ENCODE measurements around the gene KLF12. TPM values are rescaled to one million over a fixed set of nuclear protein-coding genes. Genes with fewer than 3 reads are reported as not detected.

KLF12 gene
- total RNA-seq, 1 donor from 2014 or later: 33.5 TPM

GRCh38 chr13:74135326-74136083 lies 1.3 kb upstream of the KLF12 start:
- intact Hi-C loops (cut with micrococcal nuclease): loop anchor here (1.0 to 2.0 kb wide), 6 partner anchors 65 to 1191 kb away; no protein-coding TSS in a partner anchor

GRCh38 chr13:74134777-74135325 lies 647 bp upstream of the KLF12 start:
- intact Hi-C loops (cut with micrococcal nuclease): loop anchor here (1.0 to 5.0 kb wide), 12 partner anchors 64 to 1402 kb away; partner anchors contain the start of genes COMMD6, DIS3 and TBC1D4

GRCh38 chr13:74133657-74134201 lies 475 bp downstream of the KLF12 start:
- intact Hi-C loops (cut with micrococcal nuclease): loop anchor here (1.0 to 5.0 kb wide), 13 partner anchors 63 to 1404 kb away; partner anchors contain the start of genes COMMD6, DIS3 and TBC1D4

GRCh38 chr13:74132776-74133656 lies 1.2 kb downstream of the KLF12 start:
- intact Hi-C loops (cut with micrococcal nuclease): loop anchor here (1.0 to 5.0 kb wide), 6 partner anchors 71 to 1404 kb away; partner anchors contain the start of genes COMMD6 and TBC1D4

- intact Hi-C loops (cut with micrococcal nuclease): loop anchor here (5.0 kb wide), 3 partner anchors 1235 to 1405 kb away; partner anchors contain the start of genes COMMD6 and TBC1D4
These were observed 1.9 kb downstream of the KLF12 start for GRCh38 chr13:74132152-74132775.

GRCh38 chr13:74131227-74131626 lies 3.0 kb downstream of the KLF12 start:
- intact Hi-C loops (cut with micrococcal nuclease): loop anchor here (5.0 kb wide), 3 partner anchors 1236 to 1406 kb away; partner anchors contain the start of genes COMMD6 and TBC1D4

GRCh38 chr13:74129500-74130191 lies 4.6 kb downstream of the KLF12 start:
- intact Hi-C loops (cut with micrococcal nuclease): loop anchor here (5.0 kb wide), 4 partner anchors 37 to 1408 kb away; partner anchors contain the start of genes COMMD6 and TBC1D4

- intact Hi-C loops (cut with micrococcal nuclease): loop anchor here (5.0 kb wide), 1 partner anchor 36 kb away; no protein-coding TSS in a partner anchor
These were observed 5.9 kb downstream of the KLF12 start for GRCh38 chr13:74128156-74128767.

GRCh38 chr13:74118328-74118727 lies 15.9 kb downstream of the KLF12 start:
- intact Hi-C loops (cut with micrococcal nuclease): no loop called here

- intact Hi-C loops (cut with micrococcal nuclease): no loop called here
These were observed 16.9 kb downstream of the KLF12 start for GRCh38 chr13:74117207-74117705.

- intact Hi-C loops (cut with micrococcal nuclease): no loop called here
These were observed 19.1 kb downstream of the KLF12 start for GRCh38 chr13:74115133-74115532.

GRCh38 chr13:74114641-74115040 lies 19.6 kb downstream of the KLF12 start:
- intact Hi-C loops (cut with micrococcal nuclease): no loop called here

- intact Hi-C loops (cut with micrococcal nuclease): no loop called here
These were observed 20.0 kb downstream of the KLF12 start for GRCh38 chr13:74114202-74114601.

- intact Hi-C loops (cut with micrococcal nuclease): no loop called here
These were observed 22.0 kb downstream of the KLF12 start for GRCh38 chr13:74111901-74112824.

- intact Hi-C loops (cut with micrococcal nuclease): no loop called here
These were observed 22.8 kb downstream of the KLF12 start for GRCh38 chr13:74111399-74111798.

GRCh38 chr13:74110053-74110452 lies 24.2 kb downstream of the KLF12 start:
- intact Hi-C loops (cut with micrococcal nuclease): no loop called here

GRCh38 chr13:74107598-74107997 lies 26.6 kb downstream of the KLF12 start:
- intact Hi-C loops (cut with micrococcal nuclease): no loop called here

- intact Hi-C loops (cut with micrococcal nuclease): no loop called here
These were observed 28.3 kb downstream of the KLF12 start for GRCh38 chr13:74105871-74106270.
